Measurements from ENCODE around the gene TMEM35A. TPM values are rescaled to one million over a fixed set of nuclear protein-coding genes. Genes with fewer than 3 reads are reported as not detected.

Gene TMEM35A
- total and polyA plus RNA-seq, 4 donors = 0.02 to 0.08 TPM; not detected in 2

DNA sequence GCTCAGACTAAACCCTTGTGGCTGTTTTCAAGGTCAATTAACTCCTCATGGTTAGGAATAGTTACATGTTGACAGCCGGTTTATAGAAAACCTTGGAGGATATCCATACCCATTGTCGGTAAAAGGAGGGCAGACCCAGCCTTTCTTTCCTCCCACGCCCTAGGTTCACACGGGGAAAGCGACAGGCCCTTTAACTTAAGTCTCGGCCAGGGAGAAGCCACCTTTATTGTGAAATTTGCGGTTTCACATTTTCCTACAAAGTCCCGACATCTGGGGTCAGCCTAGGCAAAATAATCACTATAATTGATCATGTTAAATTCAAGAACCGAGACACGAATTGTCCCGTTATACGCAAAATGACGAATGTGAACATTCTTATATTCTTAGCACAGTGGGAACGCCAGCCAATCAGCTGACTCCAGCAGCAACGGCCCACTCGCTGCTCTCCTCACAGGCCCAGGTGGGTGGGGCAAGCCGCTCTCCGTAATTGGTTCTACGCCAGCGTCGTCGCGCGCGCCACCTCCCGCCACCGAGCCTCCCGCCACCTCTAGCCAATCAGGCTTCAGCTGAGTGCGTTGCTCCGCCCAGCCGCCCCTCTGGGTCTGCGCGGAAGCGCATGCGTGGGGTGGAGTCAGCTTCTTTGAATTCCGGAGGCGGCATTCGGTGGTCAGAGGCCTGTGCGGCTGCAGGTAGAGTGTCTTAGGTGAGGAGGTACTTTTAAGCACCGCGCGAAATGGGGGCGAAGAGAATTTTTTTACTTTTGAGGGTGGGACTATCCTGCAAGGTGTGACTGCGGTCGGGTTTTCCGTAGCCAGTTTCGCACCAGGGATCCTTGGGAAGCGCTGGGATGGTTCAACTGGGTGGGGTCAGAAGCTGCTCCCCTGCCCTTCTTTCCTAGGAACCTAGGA, 19.1 kb downstream of the TMEM35A start, which contains the start of gene CENPI:
TSS of gene CENPI (plus strand) at position 659 of the 908 bp plus-strand sequence. CDS start 2,867 bp downstream, outside the sequence.
- H3K4me3 ChIP-seq (ENCODE audit: low read depth in 1 of 3, low read length in 3 of 3) = peak within 1 kb of the TSS; percentile 42 to 57 (median 45)
- TF ChIP-seq SP1 (IDR thresholded peaks at IDR 0.05) (peak; percentile 63), GABPA (IDR thresholded peaks at IDR 0.05 in 1 of 2, conservative IDR thresholded peaks at IDR 0.05 in 1 of 2) (no peak), YY1 (IDR thresholded peaks at IDR 0.05) (peak; percentile 72), EGR1 (IDR thresholded peaks at IDR 0.05; ENCODE audit: low read depth in 2 of 2) (peak in 1 of 2 donors; percentile 60)
- TF ChIP-seq, protein P1, sequence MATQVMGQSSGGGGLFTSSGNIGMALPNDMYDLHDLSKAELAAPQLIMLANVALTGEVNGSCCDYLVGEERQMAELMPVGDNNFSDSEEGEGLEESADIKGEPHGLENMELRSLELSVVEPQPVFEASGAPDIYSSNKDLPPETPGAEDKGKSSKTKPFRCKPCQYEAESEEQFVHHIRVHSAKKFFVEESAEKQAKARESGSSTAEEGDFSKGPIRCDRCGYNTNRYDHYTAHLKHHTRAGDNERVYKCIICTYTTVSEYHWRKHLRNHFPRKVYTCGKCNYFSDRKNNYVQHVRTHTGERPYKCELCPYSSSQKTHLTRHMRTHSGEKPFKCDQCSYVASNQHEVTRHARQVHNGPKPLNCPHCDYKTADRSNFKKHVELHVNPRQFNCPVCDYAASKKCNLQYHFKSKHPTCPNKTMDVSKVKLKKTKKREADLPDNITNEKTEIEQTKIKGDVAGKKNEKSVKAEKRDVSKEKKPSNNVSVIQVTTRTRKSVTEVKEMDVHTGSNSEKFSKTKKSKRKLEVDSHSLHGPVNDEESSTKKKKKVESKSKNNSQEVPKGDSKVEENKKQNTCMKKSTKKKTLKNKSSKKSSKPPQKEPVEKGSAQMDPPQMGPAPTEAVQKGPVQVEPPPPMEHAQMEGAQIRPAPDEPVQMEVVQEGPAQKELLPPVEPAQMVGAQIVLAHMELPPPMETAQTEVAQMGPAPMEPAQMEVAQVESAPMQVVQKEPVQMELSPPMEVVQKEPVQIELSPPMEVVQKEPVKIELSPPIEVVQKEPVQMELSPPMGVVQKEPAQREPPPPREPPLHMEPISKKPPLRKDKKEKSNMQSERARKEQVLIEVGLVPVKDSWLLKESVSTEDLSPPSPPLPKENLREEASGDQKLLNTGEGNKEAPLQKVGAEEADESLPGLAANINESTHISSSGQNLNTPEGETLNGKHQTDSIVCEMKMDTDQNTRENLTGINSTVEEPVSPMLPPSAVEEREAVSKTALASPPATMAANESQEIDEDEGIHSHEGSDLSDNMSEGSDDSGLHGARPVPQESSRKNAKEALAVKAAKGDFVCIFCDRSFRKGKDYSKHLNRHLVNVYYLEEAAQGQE (IDR thresholded peaks at IDR 0.05) = no peak
- TF ChIP-seq, protein P2, sequence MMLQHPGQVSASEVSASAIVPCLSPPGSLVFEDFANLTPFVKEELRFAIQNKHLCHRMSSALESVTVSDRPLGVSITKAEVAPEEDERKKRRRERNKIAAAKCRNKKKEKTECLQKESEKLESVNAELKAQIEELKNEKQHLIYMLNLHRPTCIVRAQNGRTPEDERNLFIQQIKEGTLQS (IDR thresholded peaks at IDR 0.05) = no peak
- DNase-seq (ENCODE audit: low spot score) = peak; percentile 91
- H3K9ac ChIP-seq (ENCODE audit: low read depth in 1 of 2, low read length in 2 of 2) = peak within 1 kb of the TSS; percentile 47 to 69
- no peaks in the 10 kb centered on the region for H3K9me3 ChIP-seq (ENCODE audit: control insufficient read depth in 4 of 4, low read length in 3 of 4)
- under 1% methylated on average over 48 of the region's 48 CpGs for WGBS
- peak within 1 kb of the TSS; percentile 83 to 93 for H3K27ac ChIP-seq (ENCODE audit: low read depth in 1 of 2, low read length in 2 of 2)
- no peaks in the 10 kb centered on the region for H3K36me3 ChIP-seq (ENCODE audit: control insufficient read depth in 4 of 4, insufficient read depth in 3 of 4, low read depth in 1 of 4, low read length in 3 of 4)
- peaks cover 2 to 9% (median 5%) of the 10 kb centered on the region in 4 donors for H3K4me1 ChIP-seq (ENCODE audit: control insufficient read depth in 4 of 4, insufficient read depth in 4 of 4, low read length in 3 of 4)
- H3K27me3 ChIP-seq (ENCODE audit: control insufficient read depth in 4 of 4, insufficient read depth in 4 of 4, low read length in 3 of 4) = no peaks in the 10 kb centered on the region

DNA sequence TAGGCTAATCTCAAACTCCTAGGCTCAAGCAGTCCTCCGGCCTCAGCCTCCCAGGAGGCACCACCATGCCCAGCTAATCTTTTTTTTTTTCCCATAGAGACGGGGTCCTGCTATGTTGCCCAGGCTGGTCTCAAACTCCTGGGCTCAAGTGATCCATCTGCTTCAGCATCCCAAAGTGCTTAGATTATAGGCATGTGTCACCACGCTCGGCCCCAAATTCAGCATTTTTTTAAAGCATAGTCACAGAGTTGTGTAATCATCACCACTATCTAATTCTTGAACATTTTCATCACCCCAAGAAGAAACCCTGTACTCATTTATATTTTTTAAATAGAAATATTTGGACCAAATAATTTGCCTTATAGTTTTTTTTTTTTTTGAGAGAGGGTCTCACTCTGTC, 29.6 kb downstream of the TMEM35A start:
- WGBS = 97% methylated on average over 4 of the region's 4 CpGs
- no peak for TF ChIP-seq FOXA1 (IDR thresholded peaks at IDR 0.05)
- no peak for TF ChIP-seq HNF4A (conservative IDR thresholded peaks at IDR 0.05)
- TF ChIP-seq, protein P2 (IDR thresholded peaks at IDR 0.05) = no peak

DNA sequence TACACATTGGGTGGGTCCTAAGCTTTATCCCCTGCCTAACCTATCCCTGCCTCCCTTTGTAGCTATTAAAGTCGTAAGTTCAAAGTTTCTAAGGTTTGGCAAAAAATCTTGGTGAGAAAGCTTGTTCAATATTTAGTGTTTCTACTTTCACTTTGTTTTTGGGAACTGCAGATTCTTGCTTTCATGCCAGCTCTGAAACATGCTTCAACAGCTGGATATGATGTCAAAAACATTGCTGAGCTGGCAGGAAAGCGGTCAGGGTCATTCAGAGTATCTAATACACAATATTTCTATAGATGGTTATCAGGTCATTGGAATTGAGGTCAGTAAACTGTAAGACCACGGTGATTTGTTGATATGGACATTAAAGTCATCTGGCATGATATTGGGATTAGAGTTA, 39.0 kb downstream of the TMEM35A start:
- no peak overlapping the region for H3K27ac ChIP-seq (ENCODE audit: low read depth in 1 of 2, low read length in 2 of 2)
- H3K9ac ChIP-seq (ENCODE audit: low read depth in 1 of 2, low read length in 2 of 2) = no peak overlapping the region
- WGBS = 73% methylated on average over 3 of the region's 3 CpGs
- no peak overlapping the region for H3K4me3 ChIP-seq (ENCODE audit: low read depth in 1 of 3, low read length in 3 of 3)
- DNase-seq (ENCODE audit: low spot score) = no peak
- H3K27me3 ChIP-seq (ENCODE audit: control insufficient read depth in 4 of 4, insufficient read depth in 4 of 4, low read length in 3 of 4) = no peaks in the 10 kb centered on the region
- H3K36me3 ChIP-seq (ENCODE audit: control insufficient read depth in 4 of 4, insufficient read depth in 3 of 4, low read depth in 1 of 4, low read length in 3 of 4) = no peaks in the 10 kb centered on the region
- H3K4me1 ChIP-seq (ENCODE audit: control insufficient read depth in 4 of 4, insufficient read depth in 4 of 4, low read length in 3 of 4) = no peaks in the 10 kb centered on the region
- no peaks in the 10 kb centered on the region for H3K9me3 ChIP-seq (ENCODE audit: control insufficient read depth in 4 of 4, low read length in 3 of 4)
- no peak for TF ChIP-seq NR2F2 (IDR thresholded peaks at IDR 0.05)
- no peak for TF ChIP-seq RAD21 (IDR thresholded peaks at IDR 0.05)
- TF ChIP-seq HNF4G (IDR thresholded peaks at IDR 0.05) = no peak
- TF ChIP-seq, protein P3, sequence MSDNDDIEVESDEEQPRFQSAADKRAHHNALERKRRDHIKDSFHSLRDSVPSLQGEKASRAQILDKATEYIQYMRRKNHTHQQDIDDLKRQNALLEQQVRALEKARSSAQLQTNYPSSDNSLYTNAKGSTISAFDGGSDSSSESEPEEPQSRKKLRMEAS (IDR thresholded peaks at IDR 0.05) = no peak
- TF ChIP-seq SP1 (IDR thresholded peaks at IDR 0.05) = no peak
- TF ChIP-seq HNF4A (conservative IDR thresholded peaks at IDR 0.05) = no peak
- TF ChIP-seq, protein P1 (IDR thresholded peaks at IDR 0.05) = no peak
- TF ChIP-seq, protein P2 (IDR thresholded peaks at IDR 0.05) = no peak
- TF ChIP-seq, protein P4, sequence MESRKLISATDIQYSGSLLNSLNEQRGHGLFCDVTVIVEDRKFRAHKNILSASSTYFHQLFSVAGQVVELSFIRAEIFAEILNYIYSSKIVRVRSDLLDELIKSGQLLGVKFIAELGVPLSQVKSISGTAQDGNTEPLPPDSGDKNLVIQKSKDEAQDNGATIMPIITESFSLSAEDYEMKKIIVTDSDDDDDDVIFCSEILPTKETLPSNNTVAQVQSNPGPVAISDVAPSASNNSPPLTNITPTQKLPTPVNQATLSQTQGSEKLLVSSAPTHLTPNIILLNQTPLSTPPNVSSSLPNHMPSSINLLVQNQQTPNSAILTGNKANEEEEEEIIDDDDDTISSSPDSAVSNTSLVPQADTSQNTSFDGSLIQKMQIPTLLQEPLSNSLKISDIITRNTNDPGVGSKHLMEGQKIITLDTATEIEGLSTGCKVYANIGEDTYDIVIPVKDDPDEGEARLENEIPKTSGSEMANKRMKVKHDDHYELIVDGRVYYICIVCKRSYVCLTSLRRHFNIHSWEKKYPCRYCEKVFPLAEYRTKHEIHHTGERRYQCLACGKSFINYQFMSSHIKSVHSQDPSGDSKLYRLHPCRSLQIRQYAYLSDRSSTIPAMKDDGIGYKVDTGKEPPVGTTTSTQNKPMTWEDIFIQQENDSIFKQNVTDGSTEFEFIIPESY (IDR thresholded peaks at IDR 0.05) = no peak
- no peak for TF ChIP-seq TAF1 (conservative IDR thresholded peaks at IDR 0.05)
- no peak for TF ChIP-seq JUND (IDR thresholded peaks at IDR 0.05)
- TF ChIP-seq EGR1 (IDR thresholded peaks at IDR 0.05; ENCODE audit: low read depth in 2 of 2) = no peak
- no peak for TF ChIP-seq YY1 (IDR thresholded peaks at IDR 0.05)

More for the DNA sequence above, 29.6 kb downstream of the TMEM35A start:
- Histone ChIP-seq H3K27me3 (ENCODE audit: control insufficient read depth in 4 of 4, insufficient read depth in 4 of 4, low read length in 3 of 4) (no peaks in the 10 kb centered on the region), H3K9ac (ENCODE audit: low read depth in 1 of 2, low read length in 2 of 2) (no peak overlapping the region), H3K36me3 (ENCODE audit: control insufficient read depth in 4 of 4, insufficient read depth in 3 of 4, low read depth in 1 of 4, low read length in 3 of 4) (no peaks in the 10 kb centered on the region), H3K27ac (ENCODE audit: low read depth in 1 of 2, low read length in 2 of 2) (no peak overlapping the region), H3K9me3 (ENCODE audit: control insufficient read depth in 4 of 4, low read length in 3 of 4) (no peaks in the 10 kb centered on the region), H3K4me3 (ENCODE audit: low read depth in 1 of 3, low read length in 3 of 3) (no peak overlapping the region), H3K4me1 (ENCODE audit: control insufficient read depth in 4 of 4, insufficient read depth in 4 of 4, low read length in 3 of 4) (no peaks in the 10 kb centered on the region)
- no peak for DNase-seq (ENCODE audit: low spot score)
